ENCODE results near the gene PRRT2. TPM values are rescaled to one million over a fixed set of nuclear protein-coding genes. Genes with fewer than 3 reads are reported as not detected.

Gene PRRT2
- total RNA-seq, 2 donors from 2014 or later = 6.6 to 19.2 TPM

- intact Hi-C loops (cut with DNase I) = loop anchor here (5.0 kb wide), 2 partner anchors 46 to 139 kb away; partner anchors contain the start of gene PAGR1
- Histone ChIP-seq H3K9me3 (no peaks in the 10 kb centered on the region), H3K27me3 (replicated peaks; ENCODE audit: insufficient read depth) (no peaks in the 10 kb centered on the region), H3K4me3 (peak overlapping the region in 1 of 2 donors; percentile 99), H3K36me3 (no peaks in the 10 kb centered on the region), H3K27ac (peak overlapping the region in 1 of 2 donors; percentile 96), H3K4me1 (replicated peaks) (peaks cover 9% of the 10 kb centered on the region)
- WGBS = 30% methylated on average over 16 of the region's 16 CpGs
- no peak for DNase-seq (ENCODE audit: low spot score)
- no peak for TF ChIP-seq POLR2AphosphoS5 (IDR thresholded peaks at IDR 0.05)
- no peak for TF ChIP-seq POLR2A (IDR thresholded peaks at IDR 0.05)
- TF ChIP-seq, protein P1, sequence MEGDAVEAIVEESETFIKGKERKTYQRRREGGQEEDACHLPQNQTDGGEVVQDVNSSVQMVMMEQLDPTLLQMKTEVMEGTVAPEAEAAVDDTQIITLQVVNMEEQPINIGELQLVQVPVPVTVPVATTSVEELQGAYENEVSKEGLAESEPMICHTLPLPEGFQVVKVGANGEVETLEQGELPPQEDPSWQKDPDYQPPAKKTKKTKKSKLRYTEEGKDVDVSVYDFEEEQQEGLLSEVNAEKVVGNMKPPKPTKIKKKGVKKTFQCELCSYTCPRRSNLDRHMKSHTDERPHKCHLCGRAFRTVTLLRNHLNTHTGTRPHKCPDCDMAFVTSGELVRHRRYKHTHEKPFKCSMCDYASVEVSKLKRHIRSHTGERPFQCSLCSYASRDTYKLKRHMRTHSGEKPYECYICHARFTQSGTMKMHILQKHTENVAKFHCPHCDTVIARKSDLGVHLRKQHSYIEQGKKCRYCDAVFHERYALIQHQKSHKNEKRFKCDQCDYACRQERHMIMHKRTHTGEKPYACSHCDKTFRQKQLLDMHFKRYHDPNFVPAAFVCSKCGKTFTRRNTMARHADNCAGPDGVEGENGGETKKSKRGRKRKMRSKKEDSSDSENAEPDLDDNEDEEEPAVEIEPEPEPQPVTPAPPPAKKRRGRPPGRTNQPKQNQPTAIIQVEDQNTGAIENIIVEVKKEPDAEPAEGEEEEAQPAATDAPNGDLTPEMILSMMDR (IDR thresholded peaks at IDR 0.05) = no peak
Observed at GRCh38 chr16:29863669-29863984, 51.6 kb downstream of the PRRT2 start.

DNA sequence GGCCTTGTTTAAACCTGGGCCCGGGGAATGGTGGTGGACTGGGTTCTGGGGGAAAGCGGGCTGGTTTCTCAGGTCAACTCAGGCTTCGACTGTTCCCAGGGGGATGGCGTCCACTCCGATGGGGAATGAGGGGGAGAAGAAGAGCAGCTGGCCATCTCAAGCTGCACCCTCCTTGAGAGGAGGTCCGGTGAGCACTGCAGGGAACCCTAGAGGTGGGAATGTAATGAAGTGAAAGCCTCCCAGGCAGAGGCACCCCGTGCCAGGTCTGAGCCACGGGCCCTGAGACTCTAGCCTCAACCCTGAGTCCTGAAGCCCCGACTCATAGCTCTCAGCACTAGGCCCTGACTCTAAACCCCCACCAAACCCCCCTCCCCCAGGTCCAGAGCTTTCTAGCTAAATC is 52.2 kb downstream of the PRRT2 start:
- TF ChIP-seq, protein P1 (IDR thresholded peaks at IDR 0.05) = no peak
- no peak for TF ChIP-seq POLR2A (IDR thresholded peaks at IDR 0.05)
- TF ChIP-seq POLR2AphosphoS5 (IDR thresholded peaks at IDR 0.05) = no peak
- Histone ChIP-seq H3K4me3 (no peak overlapping the region), H3K36me3 (no peaks in the 10 kb centered on the region), H3K27me3 (replicated peaks; ENCODE audit: insufficient read depth) (no peaks in the 10 kb centered on the region), H3K27ac (no peak overlapping the region), H3K9me3 (no peaks in the 10 kb centered on the region), H3K4me1 (replicated peaks) (peaks cover 5% of the 10 kb centered on the region)
- no peak for DNase-seq (ENCODE audit: low spot score)
- WGBS = 81% methylated on average over 9 of the region's 9 CpGs
- intact Hi-C loops (cut with DNase I) = loop anchor here (5.0 kb wide), 2 partner anchors 47 to 138 kb away; partner anchors contain the start of gene PAGR1

Small RNA genes lying within 50 kb of the gene (small RNA-seq; reads per million reads assigned to genes)
- 0 reads per million in 2 donors for gene AC009133.6
- 0 reads per million in 2 donors for gene AC120114.4

Other genes starting within 250 kb of the PRRT2 start
- 1 to 10 TPM; 1.6 to 2.0 TPM for gene SPN, start 148.9 kb upstream of the PRRT2 start, total RNA-seq
- gene QPRT, start 133.0 kb upstream of the PRRT2 start, total RNA-seq = 10 to 100 TPM in 1 of 2 donors, 1 to 10 TPM in 1; 8.3 to 11.1 TPM
- gene C16orf54, start 66.2 kb upstream of the PRRT2 start, total RNA-seq = 1 to 10 TPM; 1.1 to 1.2 TPM
- gene ZG16, start 33.9 kb upstream of the PRRT2 start, total RNA-seq = not detected
- 10 to 100 TPM; 58.5 to 89.6 TPM for gene KIF22, start 21.4 kb upstream of the PRRT2 start, total RNA-seq
- gene MAZ, start 5.7 kb upstream of the PRRT2 start, total RNA-seq = 100 to 1,000 TPM; 180 to 188 TPM
- 10 to 100 TPM; 64.3 to 64.4 TPM for gene PAGR1, start 4.0 kb downstream of the PRRT2 start, total RNA-seq
- gene MVP, start 8.3 kb downstream of the PRRT2 start, total RNA-seq = 100 to 1,000 TPM in 1 of 2 donors, 10 to 100 TPM in 1; 59.3 to 247 TPM
- 100 to 1,000 TPM; 121 to 132 TPM for gene CDIPT, start 51.0 kb downstream of the PRRT2 start, total RNA-seq
- gene SEZ6L2, start 87.4 kb downstream of the PRRT2 start, total RNA-seq = 10 to 100 TPM; 60.7 to 62.9 TPM
- 1 to 10 TPM; 1.2 to 5.1 TPM for gene ASPHD1, start 88.3 kb downstream of the PRRT2 start, total RNA-seq
- 100 to 1,000 TPM in 1 of 2 donors, 10 to 100 TPM in 1; 15.9 to 134 TPM for gene KCTD13, start 114.0 kb downstream of the PRRT2 start, total RNA-seq
- 100 to 1,000 TPM; 188 to 218 TPM for gene TMEM219, start 149.9 kb downstream of the PRRT2 start, total RNA-seq
- gene TAOK2, start 161.7 kb downstream of the PRRT2 start, total RNA-seq = 10 to 100 TPM; 43.8 to 97.4 TPM
- 10 to 100 TPM; 10.8 to 22.4 TPM for gene HIRIP3, start 183.4 kb downstream of the PRRT2 start, total RNA-seq
- gene INO80E, start 184.0 kb downstream of the PRRT2 start, total RNA-seq = 100 to 1,000 TPM in 1 of 2 donors, 10 to 100 TPM in 1; 51.8 to 113 TPM
- gene DOC2A, start 198.8 kb downstream of the PRRT2 start, total RNA-seq = 1 to 10 TPM; 3.0 to 6.4 TPM
- not detected for gene C16orf92, start 211.0 kb downstream of the PRRT2 start, total RNA-seq
- 10 to 100 TPM in 1 of 2 donors, under 1 TPM in 1; 0.46 to 17.2 TPM for gene TLCD3B, start 219.1 kb downstream of the PRRT2 start, total RNA-seq